Cardiac fibroblast (primary cell): ENCODE measurements around the gene ALDH5A1.

Experiments used
- DNase-seq, 2 donors: peaks; one replicate each; pipeline versions ENCODE4 v3.0.0 to v3.0.0-alpha.2; 2010; ENCODE audit warnings: low read depth in 2 of 2
- H3K4me3 ChIP-seq, 2 donors: replicated peaks in 1 of 2; 1 replicate in 1 of 2; 2 replicates in 1 of 2; pipeline ENCODE4 v1.5.1; 2011; ENCODE audit warnings: low read depth in 2 of 2, low read length in 2 of 2, mild to moderate bottlenecking in 2 of 2, moderate library complexity in 1 of 2
- CTCF ChIP-seq: IDR thresholded peaks from one replicate; pipeline ENCODE4 v1.5.1; 2011; ENCODE audit warnings: low read depth, mild to moderate bottlenecking, low read length, inconsistent platforms

The ALDH5A1 gene

DNA sequence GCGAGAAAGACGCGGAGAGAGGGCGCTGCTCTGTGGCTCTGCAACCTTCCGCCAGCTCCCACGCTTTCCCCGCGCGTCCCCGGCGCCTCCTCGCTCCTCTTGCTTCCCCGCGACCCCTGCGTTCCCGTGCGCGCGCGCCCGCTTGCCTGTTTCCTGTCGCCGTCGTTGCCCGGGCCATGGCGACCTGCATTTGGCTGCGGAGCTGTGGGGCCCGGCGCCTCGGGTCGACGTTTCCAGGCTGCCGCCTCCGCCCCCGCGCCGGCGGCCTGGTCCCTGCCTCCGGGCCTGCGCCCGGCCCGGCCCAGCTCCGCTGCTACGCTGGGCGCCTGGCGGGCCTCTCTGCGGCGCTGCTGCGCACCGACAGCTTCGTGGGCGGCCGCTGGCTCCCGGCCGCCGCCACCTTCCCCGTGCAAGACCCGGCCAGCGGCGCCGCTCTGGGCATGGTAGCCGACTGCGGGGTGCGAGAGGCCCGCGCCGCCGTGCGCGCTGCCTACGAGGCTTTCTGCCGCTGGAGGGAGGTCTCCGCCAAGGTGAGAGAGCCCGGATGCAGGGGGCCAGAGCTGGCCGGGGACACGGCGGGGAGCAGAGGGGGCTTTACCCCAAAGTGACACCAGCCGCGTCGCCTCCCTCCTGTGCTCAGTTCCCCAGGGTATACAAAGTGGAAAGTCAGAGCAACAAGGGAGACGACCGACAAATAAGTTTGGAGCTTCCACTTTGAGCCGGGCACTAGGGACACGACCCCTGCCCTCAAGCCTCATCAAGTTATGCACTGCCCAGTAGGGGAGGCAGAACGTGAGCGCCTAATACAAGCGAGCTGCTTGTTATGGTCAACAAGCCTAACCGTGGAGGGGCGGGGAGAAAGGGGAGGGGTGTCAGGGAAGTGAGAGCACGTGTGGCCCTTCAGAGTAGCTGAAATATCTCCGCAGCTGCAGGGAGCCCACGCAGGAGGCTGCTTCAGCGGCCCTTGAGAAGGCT is at the start of gene ALDH5A1:
Gene ALDH5A1, plus strand, starts transcription at position 149 of the 975 bp plus-strand sequence. Its CDS starts 28 bp downstream, at position 177.
- no peak for TF ChIP-seq CTCF
- DNase-seq, result peak; percentile 44 to 63
- peak within 1 kb of the TSS; percentile 53 to 59 for H3K4me3 ChIP-seq

GRCh38 chr6:24445704-24446103 is 49.1 kb upstream of the ALDH5A1 start:
- no peak overlapping the region for H3K4me3 ChIP-seq
- TF ChIP-seq CTCF, result no peak
- DNase-seq, result no peak

DNA sequence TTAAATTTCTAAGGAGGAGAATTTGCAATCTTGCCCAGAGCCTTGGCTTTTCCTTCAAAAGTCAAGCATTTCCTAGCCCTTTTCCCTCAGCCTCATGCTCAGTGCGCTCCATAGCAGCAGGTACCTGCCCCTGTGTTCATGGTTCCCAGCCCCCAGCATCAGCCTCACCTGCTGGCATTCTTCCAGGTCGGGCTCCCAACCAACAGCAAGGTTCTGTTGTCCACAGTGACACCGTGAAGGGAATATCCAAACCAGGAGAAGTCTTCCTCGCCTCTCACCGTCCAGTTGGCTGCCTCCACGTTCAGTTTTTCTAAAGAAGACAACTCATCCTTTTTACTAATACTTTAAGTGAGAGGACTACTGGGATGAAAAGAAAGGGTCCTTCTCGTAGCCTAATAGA is 48.1 kb upstream of the ALDH5A1 start:
- DNase-seq, result no peak
- TF ChIP-seq CTCF, result no peak

DNA sequence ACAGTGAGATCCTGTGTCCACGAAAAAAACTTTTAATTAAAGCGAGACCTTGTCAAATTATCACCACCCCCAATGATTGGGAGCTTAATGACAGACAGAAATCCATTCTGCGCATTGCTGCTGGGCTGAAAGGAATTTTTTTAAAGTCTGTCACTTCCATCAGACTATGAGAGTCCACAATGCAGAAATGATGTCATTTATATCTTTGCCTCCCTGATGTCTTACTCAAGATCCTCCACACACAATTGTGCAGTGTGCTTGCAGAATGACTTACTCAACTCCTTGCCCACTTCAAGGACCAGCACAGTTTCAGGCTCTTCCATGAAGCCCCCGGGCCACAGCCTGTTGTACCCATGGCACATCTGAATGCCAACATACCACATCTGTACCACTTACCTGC is 46.4 kb upstream of the ALDH5A1 start:
- no peak overlapping the region for H3K4me3 ChIP-seq
- TF ChIP-seq CTCF, result no peak
- no peak for DNase-seq

More for the DNA sequence above, 48.1 kb upstream of the ALDH5A1 start:
- no peak overlapping the region for H3K4me3 ChIP-seq

DNA sequence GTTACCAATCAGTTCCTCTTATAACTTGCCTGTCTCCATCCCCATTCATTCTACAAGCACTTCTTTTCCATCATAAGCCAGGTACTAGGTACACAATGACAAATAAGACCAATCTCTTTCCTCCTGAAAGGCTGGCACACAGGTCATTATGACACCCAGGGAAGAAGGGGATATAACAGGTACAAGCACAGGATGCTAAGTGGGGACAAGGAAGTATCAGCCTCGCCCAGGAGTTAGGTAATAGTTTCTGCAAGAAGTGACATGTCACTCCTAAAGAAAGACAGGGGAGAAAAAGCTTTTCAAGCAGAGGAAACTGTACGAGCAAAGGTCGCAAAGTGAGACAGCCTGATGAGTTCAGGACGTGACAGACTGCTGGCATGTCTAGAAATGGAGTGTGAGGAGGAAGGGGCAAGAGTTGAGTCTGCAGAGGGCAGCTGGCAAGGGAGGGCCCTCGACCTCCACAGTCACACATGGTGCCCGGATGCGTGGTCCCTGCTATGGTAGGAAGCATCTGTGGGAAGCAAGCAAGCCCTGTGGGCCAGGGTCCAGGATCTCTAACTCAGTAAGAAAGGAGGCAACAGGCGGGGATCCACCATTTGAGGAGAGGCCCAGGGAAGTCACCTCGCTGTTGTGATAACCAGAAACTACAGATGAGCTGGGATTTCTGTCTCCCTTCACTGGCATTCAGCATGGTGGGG is 45.8 kb upstream of the ALDH5A1 start:
- TF ChIP-seq CTCF, result no peak
- H3K4me3 ChIP-seq, result no peak overlapping the region
- DNase-seq, result no peak

DNA sequence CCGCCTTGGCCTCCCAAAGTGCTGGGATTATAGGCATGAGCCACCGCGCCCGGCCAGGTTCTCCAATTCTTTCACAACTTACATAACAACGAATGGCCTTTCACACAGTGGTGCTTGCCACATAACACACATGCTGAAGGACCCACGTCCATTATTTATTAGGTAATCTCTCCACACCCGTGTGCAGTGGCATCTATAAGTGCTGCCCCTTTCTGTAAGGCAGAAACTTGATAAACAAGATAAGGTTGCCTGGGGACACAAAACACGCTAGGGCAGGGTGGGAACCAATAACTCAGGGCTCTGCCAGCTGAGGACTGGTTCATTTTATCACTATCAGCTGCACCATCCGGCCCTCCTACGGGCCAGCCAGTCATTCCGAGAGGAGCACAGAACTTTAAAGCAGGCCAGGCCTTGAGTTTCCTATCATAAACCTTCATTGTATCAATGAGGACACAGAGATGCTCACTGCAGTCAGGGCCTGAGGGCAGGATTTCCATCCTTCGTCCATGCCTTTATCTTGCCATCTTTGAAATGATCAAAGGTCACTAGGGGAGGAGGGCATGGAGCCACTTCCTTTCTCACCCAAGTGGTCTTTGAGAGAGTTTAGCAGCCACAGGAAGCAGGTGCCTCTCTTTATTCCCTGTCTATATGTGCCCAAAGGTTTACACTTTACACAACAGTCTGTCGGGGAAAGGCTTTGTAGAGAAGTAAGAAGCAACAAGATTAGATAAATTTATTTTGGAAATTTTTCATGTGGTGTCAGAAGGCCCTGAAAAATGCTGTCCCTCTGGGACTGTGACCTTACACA is 43.0 kb upstream of the ALDH5A1 start:
- no peak for DNase-seq
- no peak for TF ChIP-seq CTCF
- H3K4me3 ChIP-seq, result no peak overlapping the region
